ENCODE results near the gene PHF21B. TPM values are rescaled to one million over a fixed set of nuclear protein-coding genes. Genes with fewer than 3 reads are reported as not detected.

PHF21B gene
- total and polyA plus RNA-seq, 2 of the 8 experiments (the other 6 are each of a cell fraction or from before 2014, with no cell fraction given): 19.3 to 68.1 TPM

- TF ChIP-seq SIRT6 (IDR thresholded peaks at IDR 0.05; ENCODE audit: low read length): no peak
- no peak for TF ChIP-seq RXRA (IDR thresholded peaks at IDR 0.05; ENCODE audit: insufficient read depth, low read depth, low read length)
- no peak for TF ChIP-seq JUN (IDR thresholded peaks at IDR 0.05; ENCODE audit: low read depth, low read length)
- no peak for TF ChIP-seq FOSL1 (IDR thresholded peaks at IDR 0.05; ENCODE audit: insufficient read depth, low read depth, low read length)
- TF ChIP-seq NANOG (IDR thresholded peaks at IDR 0.05; ENCODE audit: insufficient read depth, low read depth, low read length, poor library complexity, severe bottlenecking): no peak
- no peak for TF ChIP-seq HDAC6 (IDR thresholded peaks at IDR 0.05; ENCODE audit: low read depth, low read length)
These were observed 70.4 kb downstream of the PHF21B start (continued) for GRCh38 chr22:44939451-44939850.

Data from H1 (cell line).